ENCODE data around the gene PRKCE. TPM values are rescaled to one million over a fixed set of nuclear protein-coding genes. Genes with fewer than 3 reads are reported as not detected.

Gene PRKCE
- total RNA-seq, 4 donors from 2014 or later: 5.9 to 21.2 (median 18.5) TPM

GRCh38 chr2:45678791-45679348 is 27.4 kb downstream of the PRKCE start:
- H3K4me3 ChIP-seq: no peak overlapping the region

GRCh38 chr2:45680351-45680967 is 29.0 kb downstream of the PRKCE start:
- Histone ChIP-seq H3K9me3 (no peaks in the 10 kb centered on the region), H3K27me3 (no peaks in the 10 kb centered on the region), H3K27ac (no peak overlapping the region), H3K4me1 (peaks cover 0 to 58% (median 6%) of the 10 kb centered on the region in 3 donors), H3K36me3 (no peaks in the 10 kb centered on the region), H3K4me3 (no peak overlapping the region)
- WGBS, 2 donors (ENCODE audit: low coverage in 1 of 2): 65 to 79% methylated on average over 6 of the region's 6 CpGs
- TF ChIP-seq POLR2A (IDR thresholded peaks at IDR 0.05) (no peak), CTCF (IDR thresholded peaks at IDR 0.05) (no peak), EP300 (IDR thresholded peaks at IDR 0.05) (no peak), POLR2AphosphoS5 (IDR thresholded peaks at IDR 0.05) (no peak)
- ATAC-seq: no peak

More at GRCh38 chr2:45678791-45679348, 27.4 kb downstream of the PRKCE start:
- 75 to 89% methylated on average over 4 of the region's 4 CpGs for WGBS, 2 donors (ENCODE audit: low coverage in 1 of 2)
- Histone ChIP-seq H3K27ac (no peak overlapping the region), H3K27me3 (no peaks in the 10 kb centered on the region), H3K9me3 (no peaks in the 10 kb centered on the region), H3K36me3 (no peaks in the 10 kb centered on the region), H3K4me1 (peaks cover 0 to 67% (median 10%) of the 10 kb centered on the region in 3 donors)
- ATAC-seq: no peak
- TF ChIP-seq CTCF (IDR thresholded peaks at IDR 0.05) (no peak), EP300 (IDR thresholded peaks at IDR 0.05) (no peak), POLR2A (IDR thresholded peaks at IDR 0.05) (no peak), POLR2AphosphoS5 (IDR thresholded peaks at IDR 0.05) (no peak)

- H3K9me3 ChIP-seq: no peaks in the 10 kb centered on the region
- TF ChIP-seq CTCF (IDR thresholded peaks at IDR 0.05) (no peak), POLR2A (IDR thresholded peaks at IDR 0.05) (no peak), EP300 (IDR thresholded peaks at IDR 0.05) (no peak), POLR2AphosphoS5 (IDR thresholded peaks at IDR 0.05) (peak; percentile 18)
- no peaks in the 10 kb centered on the region for H3K36me3 ChIP-seq
- no peak overlapping the region for H3K27ac ChIP-seq
- no peaks in the 10 kb centered on the region for H3K27me3 ChIP-seq
- WGBS, 2 donors (ENCODE audit: low coverage in 1 of 2): 47 to 64% methylated on average over 2 of the region's 3 CpGs
- H3K4me3 ChIP-seq: no peak overlapping the region
- peak; percentile 74 for ATAC-seq
- peaks cover 0 to 45% (median 0%) of the 10 kb centered on the region in 3 donors for H3K4me1 ChIP-seq
These were observed 30.2 kb downstream of the PRKCE start for GRCh38 chr2:45681675-45682074.

- Histone ChIP-seq H3K9me3 (no peaks in the 10 kb centered on the region), H3K4me1 (peaks cover 0 to 48% (median 0%) of the 10 kb centered on the region in 3 donors), H3K4me3 (no peak overlapping the region), H3K27me3 (no peaks in the 10 kb centered on the region), H3K27ac (no peak overlapping the region), H3K36me3 (no peaks in the 10 kb centered on the region)
- WGBS, 2 donors (ENCODE audit: low coverage in 1 of 2): 43 to 74% methylated on average over 2 to 3 of the region's 3 CpGs
- no peak for ATAC-seq
- TF ChIP-seq EP300 (IDR thresholded peaks at IDR 0.05) (no peak), POLR2A (IDR thresholded peaks at IDR 0.05) (no peak), POLR2AphosphoS5 (IDR thresholded peaks at IDR 0.05) (no peak), CTCF (IDR thresholded peaks at IDR 0.05) (no peak)
These were observed 31.8 kb downstream of the PRKCE start for GRCh38 chr2:45683292-45683691.

GRCh38 chr2:45684756-45685155 is 33.3 kb downstream of the PRKCE start:
- no peak overlapping the region for H3K4me3 ChIP-seq
- no peaks in the 10 kb centered on the region for H3K36me3 ChIP-seq
- H3K27me3 ChIP-seq: no peaks in the 10 kb centered on the region
- no peaks in the 10 kb centered on the region for H3K9me3 ChIP-seq
- 88 to 94% methylated on average over 5 to 6 of the region's 6 CpGs for WGBS, 2 donors (ENCODE audit: low coverage in 1 of 2)
- no peak for ATAC-seq
- H3K4me1 ChIP-seq: peaks cover 0 to 46% (median 0%) of the 10 kb centered on the region in 3 donors
- TF ChIP-seq CTCF (IDR thresholded peaks at IDR 0.05): no peak
- TF ChIP-seq POLR2A (IDR thresholded peaks at IDR 0.05): no peak
- no peak for TF ChIP-seq POLR2AphosphoS5 (IDR thresholded peaks at IDR 0.05)
- no peak for TF ChIP-seq EP300 (IDR thresholded peaks at IDR 0.05)
- H3K27ac ChIP-seq: no peak overlapping the region
